ENCODE results near the gene SAMD5.

DNA sequence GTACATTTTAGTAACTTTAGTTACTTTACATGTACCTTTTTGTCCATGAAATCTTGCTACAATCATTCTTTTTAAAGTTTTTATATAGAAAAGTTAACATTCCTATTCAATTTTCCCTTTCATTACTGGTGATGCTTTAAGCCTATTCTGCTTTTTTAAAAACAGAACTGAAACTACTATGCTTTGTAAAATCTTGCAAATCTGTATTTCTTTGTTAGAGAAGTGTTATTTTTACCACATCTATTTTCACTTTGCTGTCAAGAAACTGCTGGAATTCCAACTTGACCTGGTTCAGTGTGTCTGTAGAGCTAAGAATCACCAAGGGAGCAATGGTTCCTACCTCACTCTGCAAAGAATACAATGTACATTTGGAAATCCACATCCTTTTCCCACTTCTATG, 21.8 kb upstream of the SAMD5 start:
- no peak for TF ChIP-seq TAF1 (IDR thresholded peaks at IDR 0.05; ENCODE audit: borderline replicate concordance, low read depth, low read length)
- TF ChIP-seq, protein P1, sequence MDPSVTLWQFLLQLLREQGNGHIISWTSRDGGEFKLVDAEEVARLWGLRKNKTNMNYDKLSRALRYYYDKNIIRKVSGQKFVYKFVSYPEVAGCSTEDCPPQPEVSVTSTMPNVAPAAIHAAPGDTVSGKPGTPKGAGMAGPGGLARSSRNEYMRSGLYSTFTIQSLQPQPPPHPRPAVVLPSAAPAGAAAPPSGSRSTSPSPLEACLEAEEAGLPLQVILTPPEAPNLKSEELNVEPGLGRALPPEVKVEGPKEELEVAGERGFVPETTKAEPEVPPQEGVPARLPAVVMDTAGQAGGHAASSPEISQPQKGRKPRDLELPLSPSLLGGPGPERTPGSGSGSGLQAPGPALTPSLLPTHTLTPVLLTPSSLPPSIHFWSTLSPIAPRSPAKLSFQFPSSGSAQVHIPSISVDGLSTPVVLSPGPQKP (IDR thresholded peaks at IDR 0.05; ENCODE audit: low read depth, low read length): no peak
- no peak for TF ChIP-seq EP300 (IDR thresholded peaks at IDR 0.05; ENCODE audit: borderline replicate concordance in 1 of 2, control insufficient read depth in 1 of 2, low read depth in 2 of 2, low read length in 2 of 2)
- TF ChIP-seq POLR2AphosphoS5 (IDR thresholded peaks at IDR 0.05; ENCODE audit: low read length): no peak
- no peak for TF ChIP-seq POLR2A (IDR thresholded peaks at IDR 0.05; ENCODE audit: low read depth, low read length)
- TF ChIP-seq, protein P2, sequence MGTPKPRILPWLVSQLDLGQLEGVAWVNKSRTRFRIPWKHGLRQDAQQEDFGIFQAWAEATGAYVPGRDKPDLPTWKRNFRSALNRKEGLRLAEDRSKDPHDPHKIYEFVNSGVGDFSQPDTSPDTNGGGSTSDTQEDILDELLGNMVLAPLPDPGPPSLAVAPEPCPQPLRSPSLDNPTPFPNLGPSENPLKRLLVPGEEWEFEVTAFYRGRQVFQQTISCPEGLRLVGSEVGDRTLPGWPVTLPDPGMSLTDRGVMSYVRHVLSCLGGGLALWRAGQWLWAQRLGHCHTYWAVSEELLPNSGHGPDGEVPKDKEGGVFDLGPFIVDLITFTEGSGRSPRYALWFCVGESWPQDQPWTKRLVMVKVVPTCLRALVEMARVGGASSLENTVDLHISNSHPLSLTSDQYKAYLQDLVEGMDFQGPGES (IDR thresholded peaks at IDR 0.05): no peak
